Adrenal gland (tissue), 5 donors: ENCODE measurements around the gene TTI1.
"Not testable (repeated sequence)": the region's sequence is repeated elsewhere in the genome, so short reads cannot be mapped to it uniquely, and the experiment has no call there.

Experiments
- POLR2A ChIP-seq, 2 donors: fragments of 450-650 bp; IDR thresholded peaks; one replicate each; pipeline ENCODE4 v1.6.1; 2017; ENCODE audit warnings: antibody characterized with exemption in 2 of 2, mild to moderate bottlenecking in 2 of 2, moderate library complexity in 1 of 2
- TF ChIP-seq, protein P1 (sequence below), 6 experiments: fragments of 450-650 bp in 4 of 6; fragments of 200-600 bp in 2 of 6; sonication (generic) in 1 of 6; IDR thresholded peaks; 1 replicate in 5 of 6; 2 replicates in 1 of 6; pipeline versions ENCODE4 v1.5.1 to v1.8.0; 2016 to 2021; ENCODE audit warnings: antibody characterized with exemption in 6 of 6, mild to moderate bottlenecking in 2 of 6, moderate library complexity in 1 of 6
- donor health status: DM: no; HTN: no; CAD: no.

DNA sequence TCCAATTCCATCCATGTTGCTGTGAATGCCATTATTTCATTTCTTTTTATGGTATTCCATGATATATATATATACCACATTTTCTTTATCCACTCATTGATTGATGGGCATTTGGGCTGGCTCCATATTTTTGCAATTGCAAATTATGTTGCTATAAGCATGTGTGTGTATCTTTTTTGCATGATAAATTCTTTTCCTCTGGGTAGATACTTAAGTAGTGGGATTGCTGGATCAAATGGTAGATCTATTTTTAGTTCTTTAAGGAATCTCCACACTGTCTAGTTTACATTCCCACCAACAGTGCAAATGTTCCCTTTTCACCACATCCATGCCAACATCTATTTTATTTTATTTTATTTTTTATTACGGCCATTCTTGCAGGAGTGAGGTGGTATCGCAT is 69.8 kb downstream of the TTI1 start:
- TF ChIP-seq, protein P1, sequence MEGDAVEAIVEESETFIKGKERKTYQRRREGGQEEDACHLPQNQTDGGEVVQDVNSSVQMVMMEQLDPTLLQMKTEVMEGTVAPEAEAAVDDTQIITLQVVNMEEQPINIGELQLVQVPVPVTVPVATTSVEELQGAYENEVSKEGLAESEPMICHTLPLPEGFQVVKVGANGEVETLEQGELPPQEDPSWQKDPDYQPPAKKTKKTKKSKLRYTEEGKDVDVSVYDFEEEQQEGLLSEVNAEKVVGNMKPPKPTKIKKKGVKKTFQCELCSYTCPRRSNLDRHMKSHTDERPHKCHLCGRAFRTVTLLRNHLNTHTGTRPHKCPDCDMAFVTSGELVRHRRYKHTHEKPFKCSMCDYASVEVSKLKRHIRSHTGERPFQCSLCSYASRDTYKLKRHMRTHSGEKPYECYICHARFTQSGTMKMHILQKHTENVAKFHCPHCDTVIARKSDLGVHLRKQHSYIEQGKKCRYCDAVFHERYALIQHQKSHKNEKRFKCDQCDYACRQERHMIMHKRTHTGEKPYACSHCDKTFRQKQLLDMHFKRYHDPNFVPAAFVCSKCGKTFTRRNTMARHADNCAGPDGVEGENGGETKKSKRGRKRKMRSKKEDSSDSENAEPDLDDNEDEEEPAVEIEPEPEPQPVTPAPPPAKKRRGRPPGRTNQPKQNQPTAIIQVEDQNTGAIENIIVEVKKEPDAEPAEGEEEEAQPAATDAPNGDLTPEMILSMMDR (IDR thresholded peaks at IDR 0.05): not testable (repeated sequence)
- not testable (repeated sequence) for TF ChIP-seq POLR2A (IDR thresholded peaks at IDR 0.05)
